Stomach smooth muscle (tissue), 2 donors: ENCODE results near the gene AMOT.
A peak's percentile ranks its signal among the peaks of the same experiment; 100 is the strongest.
"Not testable (repeated sequence)": the region's sequence is repeated elsewhere in the genome, so short reads cannot be mapped to it uniquely, and the experiment has no call there.

Source experiments
- H3K27ac ChIP-seq: one replicate; pipeline ENCODE4 v1.7.0; 2013; ENCODE audit warnings: mild to moderate bottlenecking, low read length, inconsistent platforms
- H3K27me3 ChIP-seq, 2 donors: one replicate each; pipeline ENCODE4 v1.7.0; 2013; ENCODE audit warnings: low read length in 2 of 2; ENCODE audit not compliant: insufficient read depth in 2 of 2, control insufficient read depth in 1 of 2
- H3K36me3 ChIP-seq, 2 donors: one replicate each; pipeline ENCODE4 v1.7.0; 2013; ENCODE audit warnings: low read length in 2 of 2; ENCODE audit not compliant: control insufficient read depth in 2 of 2, insufficient read depth in 2 of 2
- H3K4me1 ChIP-seq: one replicate; pipeline ENCODE4 v1.7.0; 2013; ENCODE audit warnings: low read length; ENCODE audit not compliant: control insufficient read depth, insufficient read depth
- H3K4me3 ChIP-seq, 2 donors: one replicate each; pipeline ENCODE4 v1.7.0; 2013; ENCODE audit warnings: low read length in 2 of 2
- H3K9ac ChIP-seq, 2 donors: one replicate each; pipeline ENCODE4 v1.7.0; 2013; ENCODE audit warnings: low read length in 2 of 2, mild to moderate bottlenecking in 1 of 2
- H3K9me3 ChIP-seq, 2 donors: one replicate each; pipeline ENCODE4 v1.7.0; 2013; ENCODE audit warnings: low read length in 2 of 2; ENCODE audit not compliant: control insufficient read depth in 2 of 2
- donor health status: healthy.
- donor health status: Pancreatic carcinoma.

AMOT gene

DNA sequence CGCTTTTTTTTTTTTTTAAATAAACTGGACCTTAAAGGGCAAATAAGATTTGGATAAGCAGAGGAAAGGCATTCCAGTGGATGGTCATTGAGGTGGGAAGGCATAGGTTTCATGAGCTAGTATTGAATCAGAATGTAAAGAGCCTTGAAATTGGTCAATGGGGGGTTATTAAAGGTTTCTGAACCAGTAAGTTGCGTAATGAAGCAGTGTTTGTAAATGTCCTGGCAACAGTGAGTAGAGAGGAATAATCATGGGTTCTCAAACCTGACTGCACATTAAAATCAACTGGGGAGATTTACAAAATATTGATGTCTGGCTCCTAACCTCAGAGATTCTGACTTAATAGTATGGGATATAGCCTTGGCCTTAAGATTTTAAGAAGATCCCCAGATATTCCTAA, 23.2 kb upstream of the AMOT start:
- no peak overlapping the region for H3K9ac ChIP-seq

DNA sequence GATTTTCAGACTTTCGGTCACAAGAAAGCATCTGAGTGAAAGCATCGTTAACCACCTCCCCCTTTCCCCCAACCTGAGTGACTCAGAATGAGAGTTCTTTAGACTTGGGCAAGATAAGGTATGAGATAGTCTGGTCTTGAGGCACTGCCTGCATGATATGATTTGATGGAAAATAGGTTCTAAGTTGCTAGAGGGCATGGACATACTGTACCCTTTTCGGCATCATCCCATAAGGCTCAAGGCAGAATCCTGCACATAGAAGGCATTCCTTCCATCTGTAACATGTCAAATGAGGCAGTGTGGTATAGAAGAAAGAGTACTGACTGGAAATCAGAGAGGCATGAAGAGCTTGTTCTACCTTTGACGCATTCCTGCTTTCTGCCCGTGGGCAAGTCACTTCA, 16.8 kb upstream of the AMOT start:
- H3K27me3 ChIP-seq: no peaks in the 10 kb centered on the region
- no peak overlapping the region for H3K9ac ChIP-seq
- no peak overlapping the region for H3K27ac ChIP-seq
- no peak overlapping the region for H3K4me3 ChIP-seq
- no peaks in the 10 kb centered on the region for H3K36me3 ChIP-seq
- H3K9me3 ChIP-seq: no peaks in the 10 kb centered on the region
- no peaks in the 10 kb centered on the region for H3K4me1 ChIP-seq

More for the DNA sequence above, 23.2 kb upstream of the AMOT start:
- Histone ChIP-seq H3K9me3 (no peaks in the 10 kb centered on the region), H3K27me3 (peaks cover 0 to 6% of the 10 kb centered on the region in 2 donors), H3K4me1 (no peaks in the 10 kb centered on the region), H3K4me3 (no peak overlapping the region), H3K27ac (no peak overlapping the region), H3K36me3 (no peaks in the 10 kb centered on the region)

GRCh38 chrX:112854901-112855300, 14.3 kb upstream of the AMOT start:
- H3K4me3 ChIP-seq, H3K4me1 ChIP-seq, H3K9me3 ChIP-seq, H3K27ac ChIP-seq, H3K27me3 ChIP-seq, H3K9ac ChIP-seq, H3K36me3 ChIP-seq: not testable (repeated sequence)

DNA sequence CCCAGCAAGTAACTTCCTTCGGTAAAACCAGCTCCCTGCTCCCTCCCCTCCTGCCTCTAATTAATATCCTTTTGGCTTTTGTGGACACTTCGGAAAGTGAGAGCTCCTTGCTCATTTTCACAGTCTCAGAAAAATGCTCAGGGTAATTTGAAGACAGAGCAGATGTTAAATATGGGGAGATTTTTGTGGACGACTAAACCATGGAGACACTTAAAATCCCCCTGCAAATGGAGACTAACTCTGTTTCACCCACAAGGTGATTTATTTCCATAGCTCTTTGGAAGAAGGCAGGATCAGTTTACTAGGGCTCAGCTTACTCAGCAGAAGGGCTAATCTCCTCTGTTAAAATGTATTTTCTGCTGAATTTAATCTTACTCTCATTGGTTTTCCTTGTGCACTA, 12.2 kb upstream of the AMOT start:
- Histone ChIP-seq H3K27me3 (peaks cover 0 to 9% of the 10 kb centered on the region in 2 donors), H3K9ac (no peak overlapping the region), H3K9me3 (no peaks in the 10 kb centered on the region), H3K4me1 (peaks cover 2% of the 10 kb centered on the region), H3K27ac (no peak overlapping the region), H3K4me3 (no peak overlapping the region), H3K36me3 (no peaks in the 10 kb centered on the region)

- no peak overlapping the region for H3K27ac ChIP-seq
Measured at GRCh38 chrX:112851806-112852205, 11.2 kb upstream of the AMOT start.

DNA sequence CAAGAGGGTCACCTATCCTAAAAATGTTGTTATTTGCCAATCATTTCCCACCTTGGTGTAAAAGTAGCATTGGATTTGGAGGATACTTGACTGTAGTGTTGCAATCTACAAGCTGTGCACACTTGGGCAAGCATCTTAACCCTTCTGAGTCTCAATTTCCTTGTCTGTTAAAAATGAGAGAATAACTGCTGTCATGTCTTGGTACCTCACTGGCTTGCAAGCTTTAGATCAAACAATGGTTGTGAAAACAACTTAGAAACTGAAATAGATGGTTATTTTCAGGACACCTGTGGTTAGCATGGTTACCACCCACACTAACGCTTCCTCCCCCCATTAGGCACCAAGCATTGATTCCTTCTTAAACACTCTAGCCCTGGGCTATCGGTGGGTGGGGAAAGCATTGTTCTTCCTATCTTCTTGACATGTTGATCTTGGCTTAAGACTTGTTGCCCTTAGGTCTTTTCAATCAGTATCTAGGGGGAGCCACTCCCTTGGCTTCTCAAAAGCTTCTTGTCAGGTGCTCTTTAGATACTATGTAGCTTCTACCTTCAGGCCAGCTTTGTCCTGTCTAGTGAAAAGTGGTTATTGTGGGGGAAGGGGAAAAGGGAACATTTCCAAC, 10.6 kb upstream of the AMOT start:
- no peaks in the 10 kb centered on the region for H3K36me3 ChIP-seq
- no peak overlapping the region for H3K9ac ChIP-seq

More at GRCh38 chrX:112851806-112852205, 11.2 kb upstream of the AMOT start:
- peaks cover 2% of the 10 kb centered on the region for H3K4me1 ChIP-seq
- no peaks in the 10 kb centered on the region for H3K9me3 ChIP-seq
- H3K4me3 ChIP-seq: no peak overlapping the region
- H3K9ac ChIP-seq: no peak overlapping the region
- no peaks in the 10 kb centered on the region for H3K36me3 ChIP-seq
- H3K27me3 ChIP-seq: peaks cover 0 to 9% of the 10 kb centered on the region in 2 donors

DNA sequence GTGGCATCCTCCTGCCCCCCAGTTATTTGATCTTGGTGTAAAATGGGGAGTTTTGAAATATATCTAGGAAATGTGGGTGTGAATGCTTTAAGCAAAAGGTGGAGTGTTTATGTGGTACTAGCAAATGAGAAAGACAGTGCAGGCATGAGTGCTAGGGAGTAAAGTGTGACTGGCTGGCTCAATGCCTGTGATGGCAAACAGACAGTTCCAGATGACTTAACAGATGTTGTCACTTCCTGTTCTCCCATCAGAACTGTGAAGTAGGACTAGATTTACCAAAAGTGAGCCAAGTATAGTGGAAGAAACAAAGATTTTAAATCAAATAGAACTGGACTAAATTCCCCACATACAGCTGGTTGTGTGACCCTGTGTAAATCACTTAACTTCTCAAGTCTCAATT, 8.4 kb upstream of the AMOT start:
- H3K4me1 ChIP-seq: peaks cover 2% of the 10 kb centered on the region
- H3K27ac ChIP-seq: no peak overlapping the region
- no peak overlapping the region for H3K4me3 ChIP-seq
- H3K27me3 ChIP-seq: peaks cover 0 to 9% of the 10 kb centered on the region in 2 donors
- no peaks in the 10 kb centered on the region for H3K36me3 ChIP-seq
- no peak overlapping the region for H3K9ac ChIP-seq
- no peaks in the 10 kb centered on the region for H3K9me3 ChIP-seq

More for the DNA sequence above, 10.6 kb upstream of the AMOT start:
- Histone ChIP-seq H3K27me3 (peaks cover 0 to 9% of the 10 kb centered on the region in 2 donors), H3K27ac (no peak overlapping the region), H3K4me3 (no peak overlapping the region), H3K9me3 (no peaks in the 10 kb centered on the region), H3K4me1 (peaks cover 2% of the 10 kb centered on the region)

DNA sequence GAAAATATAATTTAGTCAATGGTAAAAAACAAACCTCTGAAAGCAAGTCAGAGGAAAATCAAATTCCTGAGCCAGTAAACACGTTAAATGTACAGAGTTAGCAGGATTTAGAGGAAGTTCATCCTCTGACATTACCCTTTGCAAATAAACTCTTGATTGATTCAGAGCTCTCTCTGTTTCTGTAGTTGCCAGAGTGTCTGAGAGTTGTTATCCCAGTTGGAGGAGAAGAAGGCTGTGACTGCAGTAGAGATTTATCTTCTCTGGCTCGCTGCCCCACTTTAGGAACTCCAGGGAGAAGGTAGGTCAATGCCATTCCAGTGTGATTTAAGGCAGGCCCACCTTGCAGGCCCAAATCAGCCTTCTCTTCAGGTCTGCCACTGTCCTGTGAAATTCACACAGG, 6.2 kb upstream of the AMOT start:
- Histone ChIP-seq H3K36me3 (no peaks in the 10 kb centered on the region), H3K9ac (no peak overlapping the region), H3K4me1 (peaks cover 2% of the 10 kb centered on the region), H3K27me3 (peaks cover 0 to 12% of the 10 kb centered on the region in 2 donors), H3K9me3 (no peaks in the 10 kb centered on the region), H3K27ac (no peak overlapping the region), H3K4me3 (no peak overlapping the region)

DNA sequence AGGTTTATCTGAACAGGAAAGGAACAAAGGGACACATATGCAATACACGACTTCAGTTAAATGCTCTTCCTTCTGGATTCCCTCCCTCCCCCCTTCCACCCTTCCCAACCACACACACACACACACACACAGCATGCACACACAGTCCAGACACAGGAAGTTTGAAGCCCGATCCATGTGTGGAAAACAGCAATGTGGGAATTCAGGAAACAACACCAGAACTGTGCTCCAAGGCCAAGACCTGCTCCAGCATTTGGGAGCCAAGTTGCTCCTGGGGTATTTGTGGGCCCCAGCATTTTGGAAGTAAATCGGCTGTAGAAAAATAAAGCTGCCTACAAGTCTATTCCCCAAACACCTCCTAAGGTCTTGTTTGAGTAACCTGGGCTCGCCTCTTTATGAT, 5.6 kb upstream of the AMOT start:
- Histone ChIP-seq H3K4me1 (no peaks in the 10 kb centered on the region), H3K27me3 (peaks cover 0 to 11% of the 10 kb centered on the region in 2 donors), H3K9me3 (no peaks in the 10 kb centered on the region), H3K36me3 (no peaks in the 10 kb centered on the region), H3K4me3 (no peak overlapping the region), H3K27ac (no peak overlapping the region), H3K9ac (no peak overlapping the region)

- Histone ChIP-seq H3K36me3 (no peaks in the 10 kb centered on the region), H3K4me3 (no peak overlapping the region), H3K4me1 (no peaks in the 10 kb centered on the region), H3K9ac (no peak overlapping the region), H3K27ac (no peak overlapping the region), H3K27me3 (peaks cover 0 to 15% of the 10 kb centered on the region in 2 donors), H3K9me3 (no peaks in the 10 kb centered on the region)
Measured at GRCh38 chrX:112844250-112844649, 3.6 kb upstream of the AMOT start.

DNA sequence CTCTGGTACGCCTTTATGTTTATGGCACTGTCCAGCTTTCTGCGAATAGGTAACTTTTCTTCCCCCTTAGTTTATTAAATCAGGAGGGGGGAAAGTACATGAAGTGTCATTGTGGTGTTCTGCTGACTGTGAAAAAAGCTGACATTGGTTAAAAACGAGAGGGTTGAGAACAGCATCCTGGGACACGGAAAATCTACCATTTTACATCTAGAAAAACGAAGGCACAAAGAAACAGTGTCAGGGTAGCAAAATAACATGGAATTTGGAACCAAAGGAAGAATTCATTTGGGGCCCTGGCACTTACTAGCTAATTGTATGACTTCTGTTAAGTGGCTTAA, 1.2 kb upstream of the AMOT start:
- Histone ChIP-seq H3K27ac (no peak overlapping the region), H3K9ac (no peak overlapping the region), H3K4me3 (peak overlapping the region; percentile 79 to 84)

More for the DNA sequence above, 1.2 kb upstream of the AMOT start:
- Histone ChIP-seq H3K36me3 (no peaks in the 10 kb centered on the region), H3K4me1 (no peaks in the 10 kb centered on the region), H3K27me3 (peaks cover 0 to 12% of the 10 kb centered on the region in 2 donors), H3K9me3 (no peaks in the 10 kb centered on the region)
